Activated CD8-positive, alpha-beta memory T cell treated with anti-CD3 and anti-CD28 coated beads, Interleukin-2, amount 50 U/mL, for 1 hour (primary cell): ENCODE results near the gene ABHD14A.

Experiments used
- DNase-seq: peaks from one replicate; pipeline ENCODE4 v3.0.0-alpha.2; 2020; ENCODE audit errors: extremely low read depth

The ABHD14A gene

GRCh38 chr3:52020796-52021195 is 45.9 kb downstream of the ABHD14A start:
- DNase-seq: no peak

GRCh38 chr3:52021489-52022268 is 46.8 kb downstream of the ABHD14A start:
- DNase-seq: no peak

GRCh38 chr3:52022323-52023100 is 47.6 kb downstream of the ABHD14A start:
- no peak for DNase-seq

- no peak for DNase-seq
Observed at GRCh38 chr3:52023101-52023770, 48.4 kb downstream of the ABHD14A start.

DNA sequence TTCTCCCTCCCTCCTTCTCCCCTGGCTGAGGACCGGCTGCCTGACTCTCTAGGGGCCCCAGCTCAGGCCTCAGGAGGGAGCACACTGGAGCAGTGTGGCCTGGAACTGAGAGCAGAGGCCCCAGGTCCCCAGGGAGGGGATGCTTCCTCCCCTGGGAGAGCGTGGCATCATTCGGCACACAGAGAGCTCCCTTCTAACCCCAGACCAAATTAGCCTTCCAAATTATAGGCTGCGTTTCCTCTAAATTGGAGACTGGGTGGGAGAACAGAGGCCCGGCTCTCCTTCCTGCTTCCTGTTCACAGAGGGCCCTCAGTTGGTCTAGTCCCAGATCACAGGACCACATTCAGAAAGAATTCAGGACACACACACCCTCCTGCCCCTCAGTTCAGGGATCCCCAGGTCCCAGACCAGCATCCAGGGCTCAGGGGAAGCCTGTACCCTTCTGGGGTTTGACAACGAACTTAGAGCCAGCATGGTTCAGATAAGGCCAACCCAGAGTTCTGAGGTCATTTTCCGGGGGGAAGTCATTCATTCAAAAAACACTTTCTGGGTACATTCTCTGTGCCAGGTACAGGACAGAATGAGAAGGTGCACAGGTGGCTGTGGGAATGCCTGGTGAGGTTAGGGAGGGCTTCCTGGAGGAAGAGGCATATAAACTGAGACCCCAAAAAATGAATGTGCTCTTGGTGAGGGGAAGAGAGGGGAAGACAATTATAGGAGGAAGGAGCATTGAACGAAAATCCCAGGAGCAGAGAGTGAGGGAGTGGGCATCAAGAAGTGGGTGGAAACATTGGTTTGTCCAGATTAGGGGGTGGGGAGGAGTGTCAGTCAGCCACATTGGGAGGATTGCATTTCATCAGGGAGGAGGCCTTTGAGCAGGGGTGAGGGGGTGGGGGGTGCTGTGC is 49.2 kb downstream of the ABHD14A start:
- no peak for DNase-seq

- no peak for DNase-seq
Observed at GRCh38 chr3:52024765-52025452, 50.0 kb downstream of the ABHD14A start.

GRCh38 chr3:52025453-52025852 is 50.6 kb downstream of the ABHD14A start:
- DNase-seq: no peak

DNA sequence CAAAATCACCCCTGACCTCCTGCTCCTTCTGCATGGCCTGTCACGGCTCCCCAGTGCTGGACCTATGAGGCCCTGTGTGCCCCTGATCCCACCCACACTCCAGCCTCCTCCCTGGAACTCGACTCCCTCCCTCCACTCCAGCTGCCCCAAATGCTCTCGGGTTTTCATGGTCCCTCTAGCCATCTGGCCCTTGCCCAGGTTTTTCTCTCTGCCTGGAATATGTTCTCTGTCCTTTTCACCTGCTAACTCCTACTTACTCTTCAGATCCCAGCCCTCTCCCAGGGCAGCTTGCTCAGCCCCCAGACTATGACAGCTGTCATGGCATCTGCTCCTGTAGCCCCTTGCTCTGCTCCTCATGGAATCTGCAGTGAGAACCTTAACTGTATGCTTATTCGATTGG is 51.2 kb downstream of the ABHD14A start:
- no peak for DNase-seq

DNA sequence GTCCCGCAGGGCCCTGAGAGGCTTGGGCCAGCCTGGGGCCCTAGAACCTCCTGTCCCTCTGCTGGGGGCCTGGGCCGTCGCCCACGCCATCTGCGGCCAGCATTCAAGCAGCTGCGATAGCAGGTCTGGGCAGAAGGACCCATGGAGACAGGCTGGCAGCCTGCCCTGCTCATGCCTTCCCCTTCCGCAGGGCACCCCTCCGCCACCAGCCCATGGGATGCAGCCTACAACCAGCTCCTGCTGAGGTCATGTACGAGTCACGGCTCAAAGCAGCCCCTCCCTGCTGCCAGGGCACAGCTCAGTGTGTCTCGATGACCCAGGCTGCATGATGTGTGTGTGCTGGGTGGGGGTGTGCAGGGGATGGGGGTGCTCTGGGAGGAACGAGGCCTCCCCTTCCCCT is 53.7 kb downstream of the ABHD14A start:
- DNase-seq: no peak

DNA sequence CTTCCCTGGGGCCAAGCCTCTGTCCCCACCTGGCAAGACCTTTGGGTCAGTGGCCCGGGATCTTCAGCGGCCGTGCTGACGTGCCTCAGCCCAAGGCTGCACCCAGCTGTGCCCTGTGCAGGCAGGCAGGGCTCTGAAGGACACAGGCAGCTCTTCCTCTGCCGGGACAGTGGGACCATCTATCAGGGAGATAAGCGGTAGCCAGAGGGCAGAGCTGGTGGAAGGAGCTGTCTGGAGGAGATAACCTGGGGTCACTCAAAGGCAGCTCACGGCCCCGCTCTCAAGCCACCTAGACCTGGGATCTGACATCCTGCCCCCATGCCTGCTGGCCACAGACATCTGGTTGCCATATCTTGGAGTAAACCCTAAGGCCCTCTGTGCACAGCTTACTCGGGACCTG is 54.2 kb downstream of the ABHD14A start:
- no peak for DNase-seq

DNA sequence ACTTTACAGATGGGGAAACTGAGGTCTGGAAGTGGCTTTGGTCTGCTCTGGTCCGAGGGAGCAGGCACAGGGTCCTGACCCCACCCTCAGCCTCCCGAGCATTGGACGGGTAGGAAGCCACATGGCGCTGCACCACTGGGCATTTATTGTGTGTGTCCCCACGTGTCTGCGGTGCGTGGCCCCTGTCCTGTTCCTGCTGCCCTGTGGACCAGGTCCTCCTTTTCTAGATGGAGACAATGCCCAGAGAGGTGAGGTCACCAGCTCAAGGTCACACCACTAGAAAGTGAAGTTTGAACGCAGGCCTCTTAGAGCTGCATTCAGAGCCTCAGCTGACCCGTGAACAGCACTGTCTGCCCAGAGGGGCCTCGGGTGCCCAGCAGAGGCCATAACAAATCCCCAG is 54.7 kb downstream of the ABHD14A start:
- DNase-seq: no peak
